Measurements from ENCODE around the gene PRKD2.
"Not testable (repeated sequence)": the region's sequence is repeated elsewhere in the genome, so short reads cannot be mapped to it uniquely, and the experiment has no call there.

Gene PRKD2

DNA sequence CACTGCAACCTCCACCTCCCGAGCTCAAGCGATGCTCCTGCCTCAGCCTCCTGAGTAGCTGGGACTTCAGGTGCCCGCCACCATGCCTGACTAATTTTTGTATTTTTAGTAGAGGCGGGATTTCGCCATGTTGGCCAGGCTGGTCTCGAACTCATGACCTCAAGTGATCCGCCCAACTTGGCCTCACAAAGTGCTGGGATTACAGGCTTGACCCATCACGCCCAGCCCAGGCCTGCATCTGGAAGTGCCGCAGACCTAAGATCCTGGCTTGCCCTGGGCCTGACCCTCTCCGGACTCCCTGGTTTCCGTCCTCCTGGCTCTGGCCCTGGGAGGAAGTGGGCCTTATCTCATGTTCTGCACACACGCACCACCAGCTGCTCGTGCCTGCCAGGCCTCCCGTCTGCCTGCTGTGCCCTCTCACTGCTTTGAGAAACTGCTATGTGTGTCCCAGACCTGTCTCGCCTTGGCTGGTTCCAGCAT lies 87.3 kb downstream of the PRKD2 start:
- no peak for FAIRE-seq

DNA sequence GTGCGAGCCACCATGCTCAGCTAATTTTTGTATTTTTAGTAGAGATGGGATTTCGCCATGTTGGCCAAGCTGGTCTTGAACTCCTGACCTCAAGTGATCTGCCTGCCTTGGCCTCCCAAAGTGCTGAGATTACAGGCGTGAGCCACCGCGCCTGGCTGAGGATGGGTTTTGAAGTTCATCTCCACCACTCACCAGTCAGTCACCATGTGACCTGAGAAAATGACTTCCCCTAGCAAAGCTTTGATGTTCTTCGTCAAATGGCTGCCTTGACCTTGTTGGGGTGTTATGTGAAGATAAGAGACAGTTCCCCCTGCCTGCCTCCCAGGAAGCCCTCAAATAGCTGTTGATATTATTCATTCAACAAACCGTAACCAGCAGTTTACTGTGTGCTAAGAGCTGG lies 87.9 kb downstream of the PRKD2 start:
- not testable (repeated sequence) for FAIRE-seq

DNA sequence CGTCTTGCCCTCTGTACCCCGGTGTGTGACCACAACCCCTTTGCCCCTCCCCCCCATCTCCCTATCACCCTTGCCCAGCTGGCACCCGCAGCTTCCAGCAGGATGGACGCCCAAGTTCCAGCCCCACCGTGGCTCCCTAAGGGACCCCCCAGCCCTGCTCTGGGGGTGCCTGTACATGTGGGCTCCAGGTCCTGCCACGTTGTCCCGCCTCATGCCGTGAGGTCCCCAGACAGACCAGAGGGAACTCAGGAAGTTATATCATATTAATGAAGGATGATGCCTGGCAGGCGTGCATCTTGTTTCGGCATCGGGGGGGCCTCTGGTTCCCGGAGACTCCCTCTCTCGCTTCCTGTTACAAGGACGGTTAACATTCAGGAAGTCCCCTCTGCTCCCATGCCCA lies 90.5 kb downstream of the PRKD2 start:
- no peak for FAIRE-seq

DNA sequence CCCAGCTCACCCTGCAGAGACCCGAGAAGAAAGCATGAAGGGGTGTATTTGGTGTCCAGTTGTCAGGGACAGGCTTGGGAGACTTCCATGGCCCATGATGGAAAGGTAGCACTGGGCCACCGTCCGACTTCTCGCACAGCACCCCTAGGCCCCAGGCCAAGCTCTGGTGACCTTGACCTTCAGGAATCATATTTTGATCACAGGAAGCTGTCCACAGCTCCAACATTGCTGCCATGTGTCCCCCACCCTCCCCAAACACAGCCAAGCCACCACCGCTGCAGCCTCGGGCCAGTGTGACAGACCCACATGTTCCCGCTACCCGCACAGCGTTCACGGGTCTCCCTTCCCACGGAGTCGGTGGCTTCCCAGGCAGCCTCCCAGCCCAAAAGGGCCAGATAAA lies 91.2 kb downstream of the PRKD2 start:
- no peak for FAIRE-seq

DNA sequence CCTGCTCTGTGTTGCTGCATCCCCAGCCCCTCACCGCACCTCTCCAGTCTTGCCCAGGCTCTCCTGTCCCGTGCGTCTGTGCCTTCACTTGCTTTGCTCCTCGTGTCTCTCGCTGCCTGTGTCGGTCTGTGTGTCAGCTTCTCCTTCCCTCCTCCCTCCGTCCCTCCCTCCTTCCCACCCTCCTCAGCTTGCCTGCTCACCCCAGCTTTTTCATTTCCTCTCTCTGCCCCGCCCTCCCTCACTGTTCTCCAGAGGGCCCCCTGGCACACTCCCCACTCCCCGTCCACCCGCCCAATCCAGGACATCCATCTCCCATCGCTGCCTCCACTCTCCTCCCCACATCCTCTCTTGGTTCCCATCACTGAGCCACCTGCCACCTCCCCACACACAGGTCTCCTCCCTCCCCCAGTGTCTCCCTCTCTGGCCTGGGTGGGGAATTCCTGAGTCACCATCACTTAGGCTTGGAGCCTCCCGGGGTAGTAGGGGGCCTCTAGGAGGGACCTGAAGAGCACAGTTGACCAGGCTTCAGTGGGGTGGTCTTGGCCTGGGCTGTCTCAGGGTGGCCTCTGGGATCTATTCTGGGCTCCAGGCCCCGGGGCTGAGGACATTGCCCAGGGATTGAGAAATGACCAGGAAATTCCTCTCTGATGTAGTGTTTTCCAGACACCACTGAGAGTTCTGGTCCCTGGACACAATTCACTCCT lies 91.8 kb downstream of the PRKD2 start, which contains the start of gene PTGIR:
TSS of gene PTGIR (minus strand) at position 132 of the 704 bp plus-strand sequence. CDS start 864 bp downstream, outside the sequence.
- FAIRE-seq, result no peak

All from islet of Langerhans (tissue), 1 donor.